Measurements from ENCODE around the gene EPB41L4A. TPM values are rescaled to one million over a fixed set of nuclear protein-coding genes. Genes with fewer than 3 reads are reported as not detected.

Gene EPB41L4A
- total RNA-seq, 1 donor from 2014 or later: 27.5 TPM

DNA sequence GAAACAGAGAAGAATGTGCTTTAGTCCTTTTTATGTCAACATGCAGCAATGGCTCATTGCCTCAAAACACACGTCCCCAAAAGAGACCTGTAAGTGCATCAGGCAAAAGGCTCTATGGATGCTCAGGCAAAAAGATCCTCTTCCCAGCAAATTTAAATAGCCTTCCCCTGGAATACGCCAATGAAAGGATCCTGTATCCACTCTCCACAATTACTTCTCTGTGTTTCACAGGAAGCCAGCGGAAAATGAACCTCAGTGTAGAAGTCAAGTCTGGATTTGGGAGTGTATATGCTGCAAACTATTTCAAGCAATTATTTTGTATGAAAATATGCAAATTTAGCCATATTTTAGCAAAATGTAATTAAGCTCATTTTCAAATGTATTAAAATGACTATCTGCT, 217.9 kb downstream of the EPB41L4A start:
- H3K27me3 ChIP-seq: no peaks in the 10 kb centered on the region
- no peaks in the 10 kb centered on the region for H3K4me1 ChIP-seq
- H3K36me3 ChIP-seq: peaks cover 0 to 10% of the 10 kb centered on the region in 2 donors
- DNase-seq (ENCODE audit: extremely low spot score in 2 of 2): no peak
- no peak overlapping the region for H3K27ac ChIP-seq
- intact Hi-C loops (cut with DNase I): loop anchor here (10.0 kb wide), 1 partner anchor 224 kb away; no protein-coding TSS in a partner anchor
- H3K9me3 ChIP-seq: no peaks in the 10 kb centered on the region
- H3K4me3 ChIP-seq: no peak overlapping the region
- TF ChIP-seq POLR2AphosphoS5 (IDR thresholded peaks at IDR 0.05; ENCODE audit: insufficient read depth in 1 of 2, low read depth in 1 of 2) (no peak), POLR2A (IDR thresholded peaks at IDR 0.05) (no peak)
- TF ChIP-seq, protein P1, sequence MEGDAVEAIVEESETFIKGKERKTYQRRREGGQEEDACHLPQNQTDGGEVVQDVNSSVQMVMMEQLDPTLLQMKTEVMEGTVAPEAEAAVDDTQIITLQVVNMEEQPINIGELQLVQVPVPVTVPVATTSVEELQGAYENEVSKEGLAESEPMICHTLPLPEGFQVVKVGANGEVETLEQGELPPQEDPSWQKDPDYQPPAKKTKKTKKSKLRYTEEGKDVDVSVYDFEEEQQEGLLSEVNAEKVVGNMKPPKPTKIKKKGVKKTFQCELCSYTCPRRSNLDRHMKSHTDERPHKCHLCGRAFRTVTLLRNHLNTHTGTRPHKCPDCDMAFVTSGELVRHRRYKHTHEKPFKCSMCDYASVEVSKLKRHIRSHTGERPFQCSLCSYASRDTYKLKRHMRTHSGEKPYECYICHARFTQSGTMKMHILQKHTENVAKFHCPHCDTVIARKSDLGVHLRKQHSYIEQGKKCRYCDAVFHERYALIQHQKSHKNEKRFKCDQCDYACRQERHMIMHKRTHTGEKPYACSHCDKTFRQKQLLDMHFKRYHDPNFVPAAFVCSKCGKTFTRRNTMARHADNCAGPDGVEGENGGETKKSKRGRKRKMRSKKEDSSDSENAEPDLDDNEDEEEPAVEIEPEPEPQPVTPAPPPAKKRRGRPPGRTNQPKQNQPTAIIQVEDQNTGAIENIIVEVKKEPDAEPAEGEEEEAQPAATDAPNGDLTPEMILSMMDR (IDR thresholded peaks at IDR 0.05): no peak

DNA sequence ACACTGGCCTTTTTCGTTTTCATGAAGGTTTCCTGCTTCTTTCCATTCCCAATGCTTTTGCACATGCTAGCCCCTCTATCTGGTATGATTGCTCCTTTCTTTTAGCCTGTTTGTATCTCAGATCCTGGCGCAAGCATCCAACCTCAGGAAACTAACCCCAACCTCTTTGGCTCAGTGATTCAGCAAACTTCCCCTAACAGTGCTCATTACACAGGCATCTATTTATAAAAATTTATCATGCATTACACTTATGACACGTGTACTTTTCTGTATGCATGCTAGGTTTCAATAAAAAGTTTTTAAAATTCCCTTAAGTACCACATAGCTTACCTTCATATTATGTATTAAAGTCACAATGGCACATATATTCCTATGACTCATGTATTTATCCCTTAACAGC, 218.9 kb downstream of the EPB41L4A start:
- TF ChIP-seq, protein P1 (IDR thresholded peaks at IDR 0.05): no peak
- TF ChIP-seq POLR2A (IDR thresholded peaks at IDR 0.05): no peak
- TF ChIP-seq POLR2AphosphoS5 (IDR thresholded peaks at IDR 0.05; ENCODE audit: insufficient read depth in 1 of 2, low read depth in 1 of 2): no peak
- no peak for DNase-seq (ENCODE audit: extremely low spot score in 2 of 2)
- Histone ChIP-seq H3K4me3 (no peak overlapping the region), H3K36me3 (peaks cover 0 to 14% of the 10 kb centered on the region in 2 donors), H3K9me3 (no peaks in the 10 kb centered on the region), H3K27me3 (no peaks in the 10 kb centered on the region), H3K27ac (no peak overlapping the region), H3K4me1 (no peaks in the 10 kb centered on the region)
- intact Hi-C loops (cut with DNase I): loop anchor here (10.0 kb wide), 1 partner anchor 225 kb away; no protein-coding TSS in a partner anchor

DNA sequence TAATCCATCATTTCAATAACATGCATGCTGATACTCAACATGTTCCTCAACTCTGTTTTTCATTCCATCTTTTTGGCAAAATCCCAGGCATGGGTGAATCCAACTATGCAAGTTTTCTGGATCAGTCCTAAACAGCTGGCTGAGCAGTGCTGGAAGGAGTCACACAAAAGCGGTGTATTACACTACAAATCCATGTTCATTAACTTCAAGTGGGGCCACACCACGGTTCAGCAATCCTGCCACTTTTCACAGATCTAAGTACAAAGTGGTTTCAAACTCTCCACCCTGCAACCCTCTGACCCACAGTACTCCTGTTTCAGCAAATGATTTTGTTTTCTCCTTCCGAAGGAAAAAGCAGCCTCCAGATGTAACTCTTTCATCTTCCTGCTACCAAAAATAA, 222.5 kb downstream of the EPB41L4A start:
- no peak for DNase-seq (ENCODE audit: extremely low spot score in 2 of 2)

DNA sequence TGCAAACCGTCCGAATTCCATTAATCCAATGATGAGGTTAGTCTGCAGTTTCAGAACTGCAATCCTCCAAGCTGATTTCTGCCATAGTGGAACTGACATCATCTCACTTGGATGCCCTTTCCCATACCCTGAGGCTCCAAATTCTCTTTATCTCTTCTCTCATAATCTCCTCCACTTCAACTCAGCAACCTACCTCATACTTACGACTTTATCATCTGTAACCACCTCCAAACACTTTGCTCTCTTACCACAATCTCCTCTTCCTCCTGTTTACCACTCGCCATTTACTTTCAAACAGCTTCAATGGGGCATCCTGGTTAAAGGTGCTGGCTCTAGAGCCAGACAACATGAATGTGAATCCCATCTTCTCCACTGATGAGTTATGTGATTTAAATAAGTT, 223.2 kb downstream of the EPB41L4A start:
- no peaks in the 10 kb centered on the region for H3K4me1 ChIP-seq
- H3K27me3 ChIP-seq: no peaks in the 10 kb centered on the region
- no peak for TF ChIP-seq POLR2A (IDR thresholded peaks at IDR 0.05)
- no peak for DNase-seq (ENCODE audit: extremely low spot score in 2 of 2)
- no peaks in the 10 kb centered on the region for H3K9me3 ChIP-seq
- no peak overlapping the region for H3K4me3 ChIP-seq
- peaks cover 0 to 10% of the 10 kb centered on the region in 2 donors for H3K36me3 ChIP-seq
- H3K27ac ChIP-seq: no peak overlapping the region
- intact Hi-C loops (cut with DNase I): no loop called here

More for the DNA sequence above, 222.5 kb downstream of the EPB41L4A start:
- TF ChIP-seq POLR2A (IDR thresholded peaks at IDR 0.05) (no peak), POLR2AphosphoS5 (IDR thresholded peaks at IDR 0.05; ENCODE audit: insufficient read depth in 1 of 2, low read depth in 1 of 2) (no peak)
- TF ChIP-seq, protein P1 (IDR thresholded peaks at IDR 0.05): no peak
- Histone ChIP-seq H3K9me3 (no peaks in the 10 kb centered on the region), H3K4me1 (no peaks in the 10 kb centered on the region), H3K27me3 (no peaks in the 10 kb centered on the region), H3K27ac (no peak overlapping the region), H3K4me3 (no peak overlapping the region), H3K36me3 (peaks cover 0 to 10% of the 10 kb centered on the region in 2 donors)
- intact Hi-C loops (cut with DNase I): no loop called here

DNA sequence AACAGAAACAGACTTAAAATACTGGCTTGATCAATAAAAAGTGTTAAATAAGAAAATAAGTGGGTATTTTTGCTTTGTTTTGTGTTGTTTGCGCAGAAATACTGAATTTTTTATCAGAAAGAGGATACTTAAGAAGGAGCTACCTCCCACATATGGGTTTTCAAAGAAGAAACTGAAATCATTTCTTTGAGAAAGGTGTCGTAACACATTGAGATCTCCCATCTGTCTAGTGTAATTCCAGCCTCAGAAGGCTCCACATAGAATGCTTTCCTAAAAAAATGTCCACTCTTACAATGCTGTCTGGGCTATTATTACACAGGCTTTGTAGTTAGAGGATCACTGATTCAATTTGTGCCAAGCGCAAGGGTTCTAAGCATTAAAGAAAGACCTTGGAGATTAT, 226.2 kb downstream of the EPB41L4A start:
- Histone ChIP-seq H3K27ac (no peak overlapping the region), H3K27me3 (no peaks in the 10 kb centered on the region), H3K4me3 (no peak overlapping the region), H3K36me3 (peaks cover 0 to 10% of the 10 kb centered on the region in 2 donors), H3K4me1 (no peaks in the 10 kb centered on the region), H3K9me3 (no peaks in the 10 kb centered on the region)
- intact Hi-C loops (cut with DNase I): no loop called here
- DNase-seq (ENCODE audit: extremely low spot score in 2 of 2): no peak
- TF ChIP-seq, protein P1 (IDR thresholded peaks at IDR 0.05): no peak
- TF ChIP-seq POLR2A (IDR thresholded peaks at IDR 0.05): no peak
- TF ChIP-seq POLR2AphosphoS5 (IDR thresholded peaks at IDR 0.05; ENCODE audit: insufficient read depth in 1 of 2, low read depth in 1 of 2): no peak
